ENCODE results near the gene YAP1.
A peak's percentile ranks its signal among the peaks of the same experiment; 100 is the strongest.

The YAP1 gene

GRCh38 chr11:102079625-102080024, 30.6 kb upstream of the YAP1 start:
- no peak for TF ChIP-seq BACH2 (CRISPR knock-in tag; IDR thresholded peaks at IDR 0.05; ENCODE audit: borderline replicate concordance)
- TF ChIP-seq OSR1 (CRISPR knock-in tag; IDR thresholded peaks at IDR 0.05): no peak
- no peak for TF ChIP-seq ISL1 (CRISPR knock-in tag; IDR thresholded peaks at IDR 0.05)
- TF ChIP-seq TSHZ2 (CRISPR knock-in tag; IDR thresholded peaks at IDR 0.05): no peak
- TF ChIP-seq, protein P1, sequence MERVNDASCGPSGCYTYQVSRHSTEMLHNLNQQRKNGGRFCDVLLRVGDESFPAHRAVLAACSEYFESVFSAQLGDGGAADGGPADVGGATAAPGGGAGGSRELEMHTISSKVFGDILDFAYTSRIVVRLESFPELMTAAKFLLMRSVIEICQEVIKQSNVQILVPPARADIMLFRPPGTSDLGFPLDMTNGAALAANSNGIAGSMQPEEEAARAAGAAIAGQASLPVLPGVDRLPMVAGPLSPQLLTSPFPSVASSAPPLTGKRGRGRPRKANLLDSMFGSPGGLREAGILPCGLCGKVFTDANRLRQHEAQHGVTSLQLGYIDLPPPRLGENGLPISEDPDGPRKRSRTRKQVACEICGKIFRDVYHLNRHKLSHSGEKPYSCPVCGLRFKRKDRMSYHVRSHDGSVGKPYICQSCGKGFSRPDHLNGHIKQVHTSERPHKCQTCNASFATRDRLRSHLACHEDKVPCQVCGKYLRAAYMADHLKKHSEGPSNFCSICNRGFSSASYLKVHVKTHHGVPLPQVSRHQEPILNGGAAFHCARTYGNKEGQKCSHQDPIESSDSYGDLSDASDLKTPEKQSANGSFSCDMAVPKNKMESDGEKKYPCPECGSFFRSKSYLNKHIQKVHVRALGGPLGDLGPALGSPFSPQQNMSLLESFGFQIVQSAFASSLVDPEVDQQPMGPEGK (CRISPR knock-in tag; IDR thresholded peaks at IDR 0.05; ENCODE audit: borderline replicate concordance): no peak
- ATAC-seq: no peak

GRCh38 chr11:102081313-102081712, 28.9 kb upstream of the YAP1 start:
- peak; percentile 61 for ATAC-seq
- TF ChIP-seq CSRNP3 (CRISPR knock-in tag; IDR thresholded peaks at IDR 0.05) (no peak), TOX (CRISPR knock-in tag; IDR thresholded peaks at IDR 0.05; ENCODE audit: borderline replicate concordance) (no peak), ZNF565 (CRISPR knock-in tag; conservative IDR thresholded peaks at IDR 0.05; ENCODE audit: low read depth) (no peak), PPARA (CRISPR knock-in tag; IDR thresholded peaks at IDR 0.05; ENCODE audit: borderline replicate concordance) (no peak), SNAI2 (CRISPR knock-in tag; IDR thresholded peaks at IDR 0.05) (no peak), ZC3H10 (CRISPR knock-in tag; IDR thresholded peaks at IDR 0.05) (no peak), GLIS3 (CRISPR knock-in tag; IDR thresholded peaks at IDR 0.05) (no peak), POU6F1 (CRISPR knock-in tag; IDR thresholded peaks at IDR 0.05; ENCODE audit: borderline replicate concordance, low read depth) (no peak), OSR1 (CRISPR knock-in tag; IDR thresholded peaks at IDR 0.05) (no peak), ARNTL (CRISPR knock-in tag; IDR thresholded peaks at IDR 0.05; ENCODE audit: borderline replicate concordance, low read depth) (no peak), TSHZ2 (CRISPR knock-in tag; IDR thresholded peaks at IDR 0.05) (no peak), ZFP30 (CRISPR knock-in tag; IDR thresholded peaks at IDR 0.05) (no peak), ZNF8 (CRISPR knock-in tag; IDR thresholded peaks at IDR 0.05) (no peak)
- TF ChIP-seq, protein P1 (CRISPR knock-in tag; IDR thresholded peaks at IDR 0.05; ENCODE audit: borderline replicate concordance): no peak

Data from SK-N-SH treated with all-trans-retinoic acid at 6 μM for 48 hours (cell line).